Measurements from ENCODE around the gene SBSN.

DNA sequence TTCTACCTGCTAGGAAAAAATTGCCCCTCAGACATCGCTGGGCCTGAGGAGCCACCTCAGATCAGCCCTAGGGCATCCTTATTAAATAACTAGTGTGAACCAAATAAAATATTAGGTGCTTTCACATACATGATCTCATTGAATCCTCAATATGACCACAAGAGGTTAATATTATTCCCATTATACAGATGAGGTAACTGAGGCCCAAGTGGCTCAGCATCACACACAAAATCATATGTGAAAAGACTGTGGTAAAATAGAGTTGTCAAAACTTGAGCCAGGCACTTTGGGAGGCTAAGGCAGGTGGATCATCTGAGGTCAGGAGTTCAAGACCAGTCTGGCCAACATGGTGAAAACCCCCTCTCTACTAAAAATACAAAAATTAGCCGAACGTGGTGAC, 11.8 kb downstream of the SBSN start:
- TF ChIP-seq EP300 (IDR thresholded peaks at IDR 0.05) (no peak), POLR2A (IDR thresholded peaks at IDR 0.05) (no peak)

All from gastroesophageal sphincter (tissue), 2 donors.